Measurements from ENCODE around the gene ZNF213. TPM values are rescaled to one million over a fixed set of nuclear protein-coding genes. Genes with fewer than 3 reads are reported as not detected.
A peak's percentile ranks its signal among the peaks of the same experiment; 100 is the strongest.

The ZNF213 gene
- total and polyA plus RNA-seq, 12 donors: 2.6 to 19.5 (median 12.2) TPM

GRCh38 chr16:3106205-3106928 lies 28.5 kb upstream of the ZNF213 start:
- intact Hi-C loops (cut with DNase I): no loop called here
- Histone ChIP-seq H3K27ac (peak overlapping the region; percentile 74 to 85 (median 78)), H3K4me3 (peak overlapping the region; percentile 40 to 73 (median 51)), H3K9me3 (replicated peaks in 1 of 3) (no peaks in the 10 kb centered on the region), H3K4me1 (replicated peaks in 1 of 2) (peaks cover 12 to 18% of the 10 kb centered on the region in 2 donors), H3K36me3 (replicated peaks in 1 of 2) (no peaks in the 10 kb centered on the region), H3K27me3 (no peaks in the 10 kb centered on the region)
- whole genome bisulfite sequencing, 4 donors: 1 to 2% (median 1%) methylated on average over 27 to 74 of the region's 74 CpGs
- TF ChIP-seq POLR2A (IDR thresholded peaks at IDR 0.05): peak; percentile 56 to 91
- no peak for TF ChIP-seq CTCF (IDR thresholded peaks at IDR 0.05)
- peak; percentile 91 to 96 (median 94) for DNase-seq

GRCh38 chr16:3112058-3112880 lies 22.6 kb upstream of the ZNF213 start, which contains the start of gene ZNF205:
ZNF205 (plus strand) TSS chr16:3112586; CDS start chr16:3113431, 845 bp downstream.
- Histone ChIP-seq H3K4me3 (peak within 1 kb of the TSS; percentile 17 to 94 (median 78)), H3K27me3 (no peaks in the 10 kb centered on the region), H3K27ac (peak within 1 kb of the TSS in 3 of 5 donors; percentile 64 to 78 (median 71)), H3K36me3 (replicated peaks in 1 of 2) (peaks cover 0 to 15% of the 10 kb centered on the region in 2 donors), H3K4me1 (replicated peaks in 1 of 2) (peaks cover 28 to 36% of the 10 kb centered on the region in 2 donors), H3K9me3 (replicated peaks in 1 of 3) (no peaks in the 10 kb centered on the region)
- intact Hi-C loops (cut with DNase I): no loop called here
- TF ChIP-seq CTCF (IDR thresholded peaks at IDR 0.05) (no peak), POLR2A (IDR thresholded peaks at IDR 0.05) (no peak)
- peak; percentile 76 to 86 (median 78) for DNase-seq
- 10 to 18% (median 14%) methylated on average over 10 to 23 of the region's 23 CpGs for whole genome bisulfite sequencing, 4 donors

- no peaks in the 10 kb centered on the region for H3K27me3 ChIP-seq
- TF ChIP-seq CTCF (IDR thresholded peaks at IDR 0.05) (no peak), POLR2A (IDR thresholded peaks at IDR 0.05) (no peak)
- intact Hi-C loops (cut with DNase I): no loop called here
- H3K4me1 ChIP-seq (replicated peaks in 1 of 2): peaks cover 23 to 32% of the 10 kb centered on the region in 2 donors
- no peaks in the 10 kb centered on the region for H3K9me3 ChIP-seq (replicated peaks in 1 of 3)
- 17 to 20% (median 18%) methylated on average over 14 to 19 of the region's 19 CpGs for WGBS, 4 donors
- H3K27ac ChIP-seq: peak overlapping the region in 3 of 5 donors; percentile 64 to 78 (median 71)
- peak overlapping the region; percentile 17 to 94 (median 78) for H3K4me3 ChIP-seq
- H3K36me3 ChIP-seq (replicated peaks in 1 of 2): peaks cover 0 to 18% of the 10 kb centered on the region in 2 donors
- no peak for DNase-seq
Measured at GRCh38 chr16:3112881-3113574, 21.8 kb upstream of the ZNF213 start.

Measured in adrenal gland (tissue), 12 donors.